ENCODE results near the gene PCGF1. TPM values are rescaled to one million over a fixed set of nuclear protein-coding genes. Genes with fewer than 3 reads are reported as not detected.

The PCGF1 gene
- total and polyA plus RNA-seq, 9 of the 15 experiments (the other 6 are each of a cell fraction or from before 2014, with no cell fraction given), result 20.3 to 45.7 (median 29.3) TPM

DNA sequence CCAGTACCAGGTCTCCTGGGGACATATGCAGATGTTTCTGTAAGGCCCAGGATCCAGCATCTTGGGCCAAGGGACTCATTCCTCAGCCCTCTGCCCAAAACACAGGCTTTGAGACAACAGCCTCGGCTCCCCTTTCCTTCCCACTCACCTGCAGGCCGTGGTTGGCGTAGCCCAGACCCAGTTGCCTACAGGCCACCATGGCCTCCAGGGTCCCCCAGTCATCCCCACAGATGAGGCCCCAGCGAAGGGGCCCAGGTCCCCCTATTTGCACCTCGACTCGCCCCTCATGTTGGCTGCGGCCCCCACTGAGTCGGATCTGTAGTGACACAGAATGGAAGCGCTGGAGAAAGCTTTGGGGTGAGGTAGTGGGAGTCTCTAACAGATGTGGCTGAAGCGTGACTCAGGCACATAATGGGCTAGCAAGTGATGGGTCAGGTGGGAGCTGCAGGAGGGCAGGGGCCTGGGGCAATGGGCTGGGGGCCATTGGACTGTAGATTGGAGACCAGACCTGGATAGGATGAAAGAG is 28.0 kb upstream of the PCGF1 start:
- no TSS peak for BruUV-seq (replicated peaks)
- no peaks in the 10 kb centered on the region for H3K9me3 ChIP-seq (replicated peaks; ENCODE audit: control insufficient read depth, insufficient read depth, low read depth, low read length)
- peaks cover 16% of the 10 kb centered on the region for H3K79me2 ChIP-seq (ENCODE audit: control insufficient read depth, insufficient read depth, low read length)
- H3K27me3 ChIP-seq (ENCODE audit: control insufficient read depth in 2 of 2, insufficient read depth in 2 of 2, low read length in 2 of 2), result no peaks in the 10 kb centered on the region
- H3K9ac ChIP-seq (ENCODE audit: insufficient read depth in 1 of 2, low read depth in 2 of 2, low read length in 2 of 2), result no peak overlapping the region
- no peak overlapping the region for H3K27ac ChIP-seq (ENCODE audit: extremely low read depth, low read depth, low read length)
- no peak overlapping the region for H2AFZ ChIP-seq (ENCODE audit: low read depth, low read length)
- H3K9me1 ChIP-seq (ENCODE audit: control insufficient read depth, insufficient read depth, low read length), result peaks cover 3% of the 10 kb centered on the region
- ATAC-seq (no peak), FAIRE-seq (no peak), DNase-seq (ENCODE audit: extremely low read depth in 1 of 4, low spot score in 3 of 4) (no peak)
- CTCF ChIA-PET (ENCODE audit: low intra/inter-chr PET ratio), result interaction anchor here (0.6 kb wide), 1 partner anchor 57 kb away, joined by 3 read pairs; no protein-coding TSS in a partner anchor
- H3K4me3 ChIP-seq, result no peak overlapping the region
- peaks cover 19 to 29% of the 10 kb centered on the region in 2 experiments; a peak in 4 of 5 replicates for H3K4me1 ChIP-seq (replicated peaks in 1 of 2; ENCODE audit: control insufficient read depth in 2 of 2, insufficient read depth in 2 of 2, low read length in 2 of 2)
- intact Hi-C loops (cut with micrococcal nuclease) (no loop called here), in situ Hi-C loops (cut with MboI) (no loop called here)
- TF ChIP-seq GTF2F1 (IDR thresholded peaks at IDR 0.05; ENCODE audit: low read depth, low read length) (no peak), POLR2G (IDR thresholded peaks at IDR 0.05; ENCODE audit: low read depth, low read length) (peak; percentile 53)
- POLR2A ChIA-PET, result interaction anchor here (0.6 kb wide), 1 partner anchor 22 kb away, joined by 3 read pairs; no protein-coding TSS in a partner anchor
- 52% methylated on average over 10 of the region's 10 CpGs for WGBS (ENCODE audit: insufficient coverage, low coverage, missing lambda C conversion rate)
- no peak overlapping the region for H3K4me2 ChIP-seq (ENCODE audit: insufficient read depth, low read length)
- no peaks in the 10 kb centered on the region for H4K20me1 ChIP-seq (replicated peaks; ENCODE audit: control insufficient read depth, insufficient read depth, low read length)
- peaks cover 31% of the 10 kb centered on the region for H3K36me3 ChIP-seq (ENCODE audit: control insufficient read depth, insufficient read depth, low read length)

DNA sequence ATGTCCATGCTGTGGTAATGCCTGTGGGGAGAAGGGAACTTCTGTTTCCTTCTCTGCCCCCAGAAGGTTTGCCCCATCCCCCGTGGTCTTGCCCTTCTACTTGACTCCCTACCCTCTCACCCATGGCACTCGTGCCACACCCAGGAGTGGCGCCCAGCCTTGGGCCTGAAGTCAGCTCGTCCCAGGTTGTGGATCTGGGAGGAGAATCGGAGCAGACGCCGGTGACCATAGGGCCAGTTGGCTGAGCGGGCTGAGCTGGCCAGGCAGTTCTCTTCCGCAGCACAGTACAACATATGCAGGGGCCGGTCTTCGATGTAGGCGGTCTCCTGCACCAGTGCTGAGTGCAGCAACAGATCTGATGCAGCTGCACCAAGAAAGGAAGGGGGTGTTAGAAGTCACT is 26.9 kb upstream of the PCGF1 start:
- Histone ChIP-seq H4K20me1 (replicated peaks; ENCODE audit: control insufficient read depth, insufficient read depth, low read length) (no peaks in the 10 kb centered on the region), H3K79me2 (ENCODE audit: control insufficient read depth, insufficient read depth, low read length) (peaks cover 25% of the 10 kb centered on the region), H3K4me2 (ENCODE audit: insufficient read depth, low read length) (no peak overlapping the region), H3K27me3 (ENCODE audit: control insufficient read depth in 2 of 2, insufficient read depth in 2 of 2, low read length in 2 of 2) (no peaks in the 10 kb centered on the region), H3K9me3 (replicated peaks; ENCODE audit: control insufficient read depth, insufficient read depth, low read depth, low read length) (no peaks in the 10 kb centered on the region), H3K9me1 (ENCODE audit: control insufficient read depth, insufficient read depth, low read length) (peaks cover 3% of the 10 kb centered on the region), H3K27ac (ENCODE audit: extremely low read depth, low read depth, low read length) (no peak overlapping the region), H3K4me3 (no peak overlapping the region), H3K36me3 (ENCODE audit: control insufficient read depth, insufficient read depth, low read length) (peaks cover 31% of the 10 kb centered on the region), H3K4me1 (replicated peaks in 1 of 2; ENCODE audit: control insufficient read depth in 2 of 2, insufficient read depth in 2 of 2, low read length in 2 of 2) (peaks cover 19 to 32% of the 10 kb centered on the region in 2 experiments; a peak in 4 of 5 replicates), H2AFZ (ENCODE audit: low read depth, low read length) (no peak overlapping the region), H3K9ac (ENCODE audit: insufficient read depth in 1 of 2, low read depth in 2 of 2, low read length in 2 of 2) (peak overlapping the region in 1 of 2 experiments; percentile 28; a peak in 1 of 4 replicates)
- ATAC-seq, result no peak
- intact Hi-C loops (cut with micrococcal nuclease) (loop anchor here (5.0 kb wide), 2 partner anchors 53 to 282 kb away; no protein-coding TSS in a partner anchor), in situ Hi-C loops (cut with MboI) (no loop called here)
- peak; percentile 61 for TF ChIP-seq POLR2G (IDR thresholded peaks at IDR 0.05; ENCODE audit: low read depth, low read length)
- no peak for TF ChIP-seq ZBTB1 (CRISPR knock-in tag; IDR thresholded peaks at IDR 0.05; ENCODE audit: borderline replicate concordance, low read depth)
- no peak for TF ChIP-seq EWSR1 (IDR thresholded peaks at IDR 0.05; ENCODE audit: borderline replicate concordance, low read depth, partially characterized antibody)
- TF ChIP-seq, protein P1, sequence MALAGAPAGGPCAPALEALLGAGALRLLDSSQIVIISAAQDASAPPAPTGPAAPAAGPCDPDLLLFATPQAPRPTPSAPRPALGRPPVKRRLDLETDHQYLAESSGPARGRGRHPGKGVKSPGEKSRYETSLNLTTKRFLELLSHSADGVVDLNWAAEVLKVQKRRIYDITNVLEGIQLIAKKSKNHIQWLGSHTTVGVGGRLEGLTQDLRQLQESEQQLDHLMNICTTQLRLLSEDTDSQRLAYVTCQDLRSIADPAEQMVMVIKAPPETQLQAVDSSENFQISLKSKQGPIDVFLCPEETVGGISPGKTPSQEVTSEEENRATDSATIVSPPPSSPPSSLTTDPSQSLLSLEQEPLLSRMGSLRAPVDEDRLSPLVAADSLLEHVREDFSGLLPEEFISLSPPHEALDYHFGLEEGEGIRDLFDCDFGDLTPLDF (CRISPR knock-in tag; IDR thresholded peaks at IDR 0.05), result no peak
- TF ChIP-seq KDM5B (IDR thresholded peaks at IDR 0.05; ENCODE audit: insufficient replicate concordance, low read depth, low read length), result peak; percentile 38
- peak; percentile 26; the same call in 1 of the 2 replicates for TF ChIP-seq RBFOX2 (IDR thresholded peaks at IDR 0.05; ENCODE audit: low read depth, low read length)
- ChIA-PET CTCF (ENCODE audit: low intra/inter-chr PET ratio) (no interaction called here), POLR2A (interaction anchor here (3.7 kb wide), 1 partner anchor 12 kb away, joined by 17 read pairs; no protein-coding TSS in a partner anchor)
- DNase-seq (ENCODE audit: extremely low read depth in 1 of 4, low spot score in 3 of 4), result no peak
- FAIRE-seq, result no peak
- 77% methylated on average over 12 of the region's 12 CpGs for WGBS (ENCODE audit: insufficient coverage, low coverage, missing lambda C conversion rate)
- no TSS peak for BruUV-seq (replicated peaks)

Data from K562 (cell line).